Superior temporal gyrus (tissue), 1 donor: ENCODE data around the gene CDRT4.

Source experiments
- DNase-seq: peaks from one replicate; pipeline ENCODE4 v3.0.0-alpha.2; 2016; ENCODE audit errors: extremely low spot score

The CDRT4 gene

DNA sequence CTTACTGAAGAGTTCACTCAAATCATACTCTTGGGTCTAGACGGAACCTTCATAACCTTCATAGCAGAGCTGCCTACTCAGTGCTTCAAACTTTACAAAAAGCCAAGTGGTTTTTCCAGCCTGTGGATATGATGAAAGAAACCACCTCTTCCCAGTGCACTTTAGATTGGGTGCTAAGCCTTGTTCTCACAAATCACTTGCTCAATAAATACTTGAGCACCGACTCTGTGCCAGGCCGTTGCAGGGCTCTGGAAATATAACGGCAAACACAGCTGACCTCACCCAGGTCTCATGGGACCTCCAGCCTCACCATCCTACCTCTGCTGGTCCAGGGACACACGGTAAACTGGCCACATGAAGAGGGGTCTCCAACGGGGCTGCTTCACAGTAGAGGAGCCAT lies 35.7 kb downstream of the CDRT4 start:
- no peak for DNase-seq

- no peak for DNase-seq
Measured at GRCh38 chr17:15431196-15431595, 36.2 kb downstream of the CDRT4 start.

DNA sequence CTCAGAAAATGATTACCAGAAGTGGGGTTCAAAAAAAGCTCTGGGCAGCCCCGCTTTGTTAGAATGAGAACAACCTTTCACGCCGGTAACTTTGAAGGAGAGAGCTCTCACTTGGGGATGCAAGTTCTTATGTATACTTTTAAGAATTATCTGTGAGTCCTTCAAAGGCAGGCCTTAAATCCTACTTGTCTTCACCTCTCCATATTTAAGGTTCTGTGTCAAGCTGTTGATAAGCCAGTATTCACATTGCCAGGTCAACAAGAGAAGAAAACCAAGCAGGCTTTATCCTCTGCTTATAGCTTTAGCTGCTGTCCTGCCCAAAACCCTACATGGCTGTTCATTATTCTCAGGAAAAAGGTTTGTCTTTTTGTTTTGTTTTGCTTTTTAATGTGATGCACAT lies 42.9 kb downstream of the CDRT4 start:
- DNase-seq: no peak

DNA sequence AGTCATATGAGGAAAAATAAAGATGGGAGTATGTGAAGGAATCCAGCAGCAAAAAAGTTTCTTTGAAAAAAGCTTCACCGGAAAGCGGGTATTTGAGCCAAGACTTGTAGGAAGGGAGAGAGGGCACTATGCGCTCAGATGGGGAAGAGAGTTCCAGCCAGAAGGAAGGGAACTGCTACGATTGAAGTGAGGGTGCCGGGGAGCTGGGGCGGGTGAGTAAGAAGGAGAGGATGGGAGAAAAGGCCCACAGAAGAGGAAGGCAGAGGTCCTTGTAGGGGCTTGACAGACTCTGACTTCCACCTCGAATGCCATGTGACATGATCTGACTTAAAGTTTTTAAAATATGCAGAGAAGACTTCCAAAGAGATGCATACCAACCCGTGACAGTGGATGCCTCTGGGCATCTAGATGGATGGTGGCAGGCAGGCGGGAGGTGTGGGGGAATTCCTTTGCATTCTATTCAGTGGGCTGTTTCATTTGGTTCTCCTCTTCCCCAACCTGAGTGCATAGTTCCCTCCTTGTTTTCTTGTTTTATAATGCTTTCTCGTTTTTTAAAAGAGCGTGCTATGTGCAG lies 44.9 kb downstream of the CDRT4 start:
- no peak for DNase-seq

DNA sequence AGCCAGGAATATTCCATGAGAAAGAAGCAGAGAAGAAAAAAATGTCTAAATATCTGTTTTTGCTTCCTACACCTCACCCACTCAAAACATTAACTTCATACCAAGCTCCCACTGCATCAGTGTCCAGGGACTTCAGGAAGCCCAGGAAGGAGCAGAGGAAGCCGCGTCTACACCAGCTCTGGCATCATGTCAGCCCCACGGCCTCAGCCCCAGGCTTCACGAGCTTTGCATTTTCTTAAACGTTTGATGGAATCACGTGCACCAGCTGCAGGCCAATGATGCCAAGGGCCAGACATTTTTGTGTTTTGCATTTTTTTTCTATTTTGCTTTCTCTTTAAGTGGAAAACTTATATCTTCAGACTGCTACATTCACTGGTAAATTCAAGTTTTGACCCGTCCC lies 48.6 kb downstream of the CDRT4 start:
- DNase-seq: no peak

DNA sequence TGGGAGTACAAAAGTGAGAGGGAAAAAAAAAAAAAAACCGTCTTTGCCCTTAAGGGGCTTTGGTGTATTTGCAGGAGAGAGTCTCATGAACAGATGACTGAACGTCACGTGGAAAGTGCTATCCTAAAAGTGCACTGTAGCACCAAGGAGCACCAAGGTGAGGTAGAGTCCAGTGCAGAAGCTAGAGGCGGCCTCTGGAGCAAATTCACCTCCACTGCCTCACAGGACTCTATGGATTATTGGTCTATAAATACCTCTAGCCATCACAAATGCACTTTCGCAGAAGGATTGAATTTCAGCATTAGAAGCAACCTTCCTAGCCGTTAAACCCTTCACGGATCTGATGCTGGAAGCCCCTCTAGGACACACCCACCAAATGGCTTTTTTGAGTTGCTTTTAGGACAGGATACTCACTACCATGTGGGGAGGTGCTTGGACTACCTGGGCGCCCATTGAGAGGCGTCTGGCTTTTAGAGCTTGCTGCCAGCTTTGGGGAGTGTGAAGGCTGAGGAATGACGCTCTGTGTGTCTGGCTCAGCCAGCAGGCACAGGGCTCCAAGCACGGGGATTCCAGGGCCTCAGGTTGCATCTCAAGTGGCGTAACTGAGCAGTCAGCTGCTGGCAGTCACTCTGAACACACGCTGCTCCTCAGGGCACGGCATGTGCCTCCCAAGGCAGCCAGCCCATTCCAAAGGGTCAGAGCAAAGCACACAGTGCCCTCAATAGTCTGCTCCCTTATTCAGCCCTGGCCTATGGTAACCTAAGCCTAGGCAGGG lies 52.7 kb downstream of the CDRT4 start:
- no peak for DNase-seq

DNA sequence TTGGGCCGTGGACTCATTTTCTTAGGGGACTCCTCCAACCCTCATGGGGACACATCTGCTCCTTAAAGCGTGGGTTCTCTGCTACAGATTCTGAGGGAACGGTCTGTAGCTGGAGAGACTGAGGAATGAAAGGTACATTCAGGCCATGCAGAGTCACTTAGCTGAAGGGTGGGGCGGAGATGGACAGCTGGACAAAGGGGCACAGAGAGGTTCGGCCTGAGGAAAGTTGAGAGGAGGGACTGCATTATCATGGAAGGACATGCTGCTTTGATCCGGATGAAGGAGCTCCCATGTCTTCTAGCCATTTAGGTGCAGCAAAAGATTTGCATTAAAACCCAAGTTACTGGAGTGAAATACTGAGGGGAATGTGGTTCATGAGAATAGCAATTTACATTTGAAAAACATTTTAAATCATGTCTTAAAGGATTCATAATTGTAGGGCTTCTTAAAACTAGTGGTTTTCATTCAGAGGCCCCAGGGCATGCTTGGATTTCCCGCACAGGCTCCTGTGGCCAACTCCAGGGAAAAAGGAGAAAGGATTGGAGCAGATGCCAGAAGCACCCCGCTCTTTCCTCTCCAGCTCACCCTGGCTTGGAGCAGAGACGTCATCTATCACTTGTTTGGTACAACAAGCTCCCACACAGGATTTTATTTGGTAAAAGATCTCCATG lies 54.2 kb downstream of the CDRT4 start:
- no peak for DNase-seq

DNA sequence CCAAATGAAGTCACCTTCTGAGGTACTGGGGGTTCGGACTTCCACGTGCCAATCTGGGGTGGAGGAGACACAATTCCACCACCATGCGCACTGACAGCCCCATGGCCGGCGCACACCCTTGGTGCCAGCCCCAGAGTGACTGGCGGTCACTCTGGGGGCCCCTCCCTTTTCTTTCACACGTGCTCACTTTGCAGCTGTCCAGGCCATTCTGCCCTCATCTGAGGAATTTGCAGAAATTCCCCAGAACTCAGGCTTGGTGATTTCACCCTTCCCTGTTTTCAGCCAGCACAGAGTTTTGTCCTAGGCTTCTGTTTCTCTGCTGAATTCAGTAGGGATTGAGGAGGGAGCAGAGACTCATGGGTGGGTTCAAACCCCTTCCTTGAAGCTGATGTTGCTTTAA lies 54.8 kb downstream of the CDRT4 start:
- no peak for DNase-seq

DNA sequence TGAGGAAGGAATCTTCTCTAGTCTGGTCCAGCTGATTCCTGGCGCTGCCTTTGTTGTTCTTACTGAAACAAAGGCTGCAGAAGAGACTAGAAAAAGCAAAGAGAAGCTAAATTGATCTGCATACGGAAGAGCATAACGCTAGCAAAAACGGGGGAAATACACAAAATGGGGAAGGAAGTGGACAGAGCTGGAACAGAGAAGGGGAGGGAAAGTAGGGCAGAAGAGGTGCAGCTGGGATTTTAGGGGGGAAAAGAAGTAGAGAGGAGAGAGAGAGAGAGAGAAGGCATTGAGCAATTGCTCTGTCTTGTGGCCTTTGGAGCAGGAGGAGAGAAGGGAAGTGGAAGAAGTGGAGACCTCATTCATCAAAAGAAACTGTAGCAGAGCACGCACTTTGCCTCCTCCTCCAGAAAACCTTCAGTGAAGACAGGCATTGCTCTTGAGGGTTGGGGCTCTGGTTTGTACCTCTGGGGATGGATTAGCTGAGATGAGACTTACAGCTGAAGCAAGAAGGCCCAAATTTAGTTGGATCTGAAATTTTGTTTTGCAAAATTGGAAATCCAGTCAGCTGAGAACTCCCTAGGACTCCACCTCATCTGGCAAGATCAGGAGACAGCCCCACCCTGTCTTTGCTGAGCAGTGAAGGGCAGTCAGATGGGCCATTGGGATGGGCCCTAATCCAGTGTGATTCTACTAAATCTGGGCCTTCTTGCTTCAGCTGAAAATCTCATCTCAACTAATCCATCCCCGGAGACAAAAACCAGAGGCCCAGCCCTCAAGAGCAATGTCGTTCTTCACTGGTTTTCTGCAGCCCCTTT lies 55.8 kb downstream of the CDRT4 start:
- DNase-seq: no peak

DNA sequence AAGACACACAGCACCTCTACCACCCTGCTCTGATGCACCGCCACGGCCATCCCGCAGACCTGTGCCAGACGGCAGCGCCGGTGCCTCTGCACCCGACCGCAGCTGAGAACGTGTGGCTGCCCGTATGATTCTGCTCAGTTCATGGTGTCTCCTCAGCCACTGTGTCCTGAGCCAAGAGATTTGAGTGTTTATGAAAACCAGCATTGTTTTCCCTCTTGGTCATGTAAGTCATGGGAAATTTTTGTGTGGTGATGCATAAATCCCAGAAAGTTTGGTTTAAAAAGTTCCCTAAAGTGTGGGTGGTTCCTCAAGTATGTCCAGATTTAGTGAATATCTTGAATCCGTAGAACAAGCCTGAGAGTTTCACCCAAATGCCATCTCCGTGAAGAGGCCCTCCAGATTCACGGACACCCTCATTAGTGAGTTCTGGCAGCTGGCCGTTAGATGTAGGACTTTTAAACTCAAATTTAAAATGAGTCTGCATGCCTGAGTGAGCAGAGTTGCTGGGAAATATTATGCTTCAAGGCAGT lies 57.6 kb downstream of the CDRT4 start:
- peak; percentile 58 for DNase-seq

- no peak for DNase-seq
Measured at GRCh38 chr17:15408803-15409202, 58.6 kb downstream of the CDRT4 start.

- DNase-seq: no peak
Measured at GRCh38 chr17:15406081-15406480, 61.3 kb downstream of the CDRT4 start.

GRCh38 chr17:15405058-15405415 lies 62.4 kb downstream of the CDRT4 start:
- DNase-seq: no peak

DNA sequence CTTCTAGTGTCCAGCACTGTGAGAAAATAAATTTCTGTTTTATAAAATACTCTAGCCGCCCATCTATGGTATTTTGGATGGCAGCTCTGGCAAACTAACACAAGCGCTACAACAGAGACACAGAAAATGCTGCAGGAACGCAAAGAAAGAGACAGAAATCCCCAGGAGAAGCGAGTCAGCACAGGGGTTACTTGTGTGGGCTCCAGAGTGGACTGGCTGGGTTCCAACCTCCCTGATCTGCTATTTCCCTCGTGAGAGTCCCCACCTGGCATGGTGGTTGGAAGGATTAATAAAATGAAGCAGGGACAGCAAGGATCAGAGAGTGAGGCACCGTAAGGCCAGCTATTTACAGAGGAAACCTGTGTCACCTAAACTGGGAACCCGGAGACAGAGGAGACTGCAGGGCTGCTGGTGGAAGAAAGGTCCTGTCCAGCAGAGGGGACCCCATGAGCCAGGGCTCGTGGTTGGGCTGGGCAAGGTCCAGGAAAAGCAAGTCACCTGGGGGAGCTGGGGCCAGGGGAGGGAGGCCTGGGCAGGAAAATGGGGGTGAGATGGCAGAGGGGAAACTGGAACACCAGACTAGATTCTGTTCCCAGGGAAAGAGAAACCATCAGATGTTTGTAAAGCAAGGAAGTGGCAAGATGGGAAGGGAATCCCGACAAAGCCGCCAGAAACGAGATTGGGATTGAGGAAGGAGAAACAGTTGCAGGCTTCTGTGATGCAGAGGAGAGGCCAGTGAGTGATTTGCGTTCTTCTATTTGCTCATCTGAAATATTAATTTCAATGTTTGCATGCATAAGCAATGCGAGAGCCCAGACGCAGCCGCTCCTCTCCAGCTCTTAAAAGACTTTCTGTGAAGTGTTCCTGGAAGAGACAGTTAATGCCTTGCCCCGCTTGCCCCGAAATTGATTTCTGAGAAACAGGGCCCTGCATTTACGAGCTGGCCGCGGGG lies 63.0 kb downstream of the CDRT4 start:
- DNase-seq: no peak

GRCh38 chr17:15403276-15403939 lies 64.0 kb downstream of the CDRT4 start:
- DNase-seq: no peak

DNA sequence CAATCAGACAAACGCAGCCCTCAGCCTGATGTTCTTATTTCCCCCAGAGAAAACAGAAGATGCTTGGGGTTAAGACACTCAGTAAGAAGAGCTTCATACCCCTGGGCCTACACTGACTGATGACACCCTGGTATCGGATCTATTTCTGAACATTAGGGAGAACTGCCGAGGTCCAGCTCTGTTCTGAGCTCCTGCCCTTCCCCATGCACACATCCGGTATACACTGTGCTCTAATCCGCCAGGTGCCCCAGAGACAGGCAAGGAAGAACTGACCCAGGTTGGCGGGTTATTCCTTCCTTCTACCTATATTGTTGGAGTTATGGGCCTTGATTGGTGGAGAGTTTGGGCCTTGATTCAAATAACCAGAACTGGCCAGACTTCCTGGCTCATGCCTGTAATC lies 68.0 kb downstream of the CDRT4 start:
- DNase-seq: no peak

DNA sequence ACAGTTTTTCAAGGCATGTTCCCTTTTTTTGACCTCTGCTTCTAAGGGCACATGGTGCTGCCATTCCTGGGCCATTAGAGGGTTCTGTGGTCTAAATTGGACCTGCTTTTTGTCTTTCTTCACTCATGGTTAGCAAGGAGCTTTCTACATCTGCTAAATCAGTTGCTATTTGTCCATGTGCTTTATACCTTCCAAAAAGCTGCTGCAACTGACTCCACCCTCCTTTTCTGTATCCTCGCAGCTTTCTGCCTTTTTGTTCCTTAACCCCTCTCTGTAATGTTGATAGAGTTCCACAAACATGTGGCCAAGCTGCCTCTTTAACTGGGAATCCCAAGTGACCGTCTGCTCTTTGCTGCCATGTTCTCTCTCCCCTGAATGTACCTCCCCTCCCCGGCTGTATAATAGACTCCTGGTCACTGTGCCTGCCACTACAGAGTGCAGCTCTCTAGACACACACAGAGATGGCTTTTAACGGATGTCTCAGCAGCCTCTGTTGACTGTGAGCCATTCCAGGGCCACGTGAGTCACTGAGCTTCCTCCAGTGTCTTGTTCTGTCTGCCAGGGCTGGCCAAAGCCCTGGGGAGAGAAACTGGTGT lies 68.6 kb downstream of the CDRT4 start:
- peak; percentile 45 for DNase-seq

- DNase-seq: no peak
Measured at GRCh38 chr17:15398291-15398690, 69.1 kb downstream of the CDRT4 start.

DNA sequence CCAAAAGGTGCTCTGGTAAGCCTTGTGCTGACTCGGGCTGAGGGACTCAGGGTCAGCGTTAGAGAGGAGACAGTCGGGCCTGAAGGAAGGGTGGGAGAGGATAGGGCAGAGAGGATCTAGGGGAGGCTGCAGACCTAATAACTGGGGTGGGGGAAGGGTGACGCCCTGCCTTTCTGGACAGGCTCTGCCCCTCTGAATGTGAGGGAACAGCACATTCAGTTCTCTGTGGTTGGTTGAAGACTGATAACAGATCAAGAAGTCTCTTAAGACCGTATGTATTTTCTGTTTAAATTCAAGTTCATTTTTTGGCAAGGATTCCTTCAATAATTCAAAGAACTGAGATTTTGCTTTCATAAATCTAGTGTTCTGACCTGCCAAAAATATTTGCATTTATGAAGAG lies 69.8 kb downstream of the CDRT4 start:
- no peak for DNase-seq

- DNase-seq: no peak
Measured at GRCh38 chr17:15395091-15395490, 72.3 kb downstream of the CDRT4 start.
